Esophagus (tissue), 2 donors: ENCODE results near the gene GLIS2. TPM values are rescaled to one million over a fixed set of nuclear protein-coding genes. Genes with fewer than 3 reads are reported as not detected.
A peak's percentile ranks its signal among the peaks of the same experiment; 100 is the strongest.

Source experiments
- H3K27ac ChIP-seq, 2 donors: one replicate each; pipeline ENCODE4 v1.5.1; 2013; ENCODE audit warnings: low read depth in 2 of 2, mild to moderate bottlenecking in 2 of 2, inconsistent platforms in 1 of 2, low read length in 1 of 2, moderate library complexity in 1 of 2
- H3K27me3 ChIP-seq, 2 donors: one replicate each; pipeline ENCODE4 v1.6.1; 2013; ENCODE audit warnings: low read length in 2 of 2, control low read depth in 1 of 2, mild to moderate bottlenecking in 1 of 2; ENCODE audit not compliant: insufficient read depth in 2 of 2, control insufficient read depth in 1 of 2
- H3K36me3 ChIP-seq, 2 donors: one replicate each; pipeline ENCODE4 v1.6.1; 2013; ENCODE audit warnings: low read length in 1 of 2; ENCODE audit not compliant: control insufficient read depth in 2 of 2, insufficient read depth in 2 of 2
- H3K4me1 ChIP-seq, 2 donors: one replicate each; pipeline ENCODE4 v1.6.1; 2013; ENCODE audit warnings: low read length in 1 of 2; ENCODE audit not compliant: control insufficient read depth in 2 of 2, insufficient read depth in 2 of 2
- H3K4me3 ChIP-seq, 2 donors: one replicate each; pipeline ENCODE4 v1.5.1; 2013; ENCODE audit warnings: low read length in 2 of 2, mild to moderate bottlenecking in 2 of 2, low read depth in 1 of 2, moderate library complexity in 1 of 2
- H3K9me3 ChIP-seq, 2 donors: one replicate each; pipeline ENCODE4 v1.6.1; 2013; ENCODE audit warnings: mild to moderate bottlenecking in 2 of 2, low read depth in 1 of 2, low read length in 1 of 2, moderate library complexity in 1 of 2; ENCODE audit not compliant: control insufficient read depth in 2 of 2, insufficient read depth in 1 of 2
- WGBS, 2 donors: extraction: QIAGEN DNeasy Blood & Tissue Kit; methylation state at CpG; one replicate each; pipeline ENCODE4 v1.1.7; 2013; 5-methylcytosine and 5-hydroxymethylcytosine counted together
- polyA plus RNA-seq, 2 donors: library from polyadenylated mRNA; stranded (reverse); fragments of 200-250 nt; gene quantifications; one replicate each; pipeline ENCODE4 v1.2.3, GENCODE V29; 2013
- donor health status: healthy with polysubstance abuse.
- donor health status: Bipolar disorder and iron deficiency.

Gene GLIS2
- polyA plus RNA-seq, 2 donors = 1.2 to 1.6 TPM

DNA sequence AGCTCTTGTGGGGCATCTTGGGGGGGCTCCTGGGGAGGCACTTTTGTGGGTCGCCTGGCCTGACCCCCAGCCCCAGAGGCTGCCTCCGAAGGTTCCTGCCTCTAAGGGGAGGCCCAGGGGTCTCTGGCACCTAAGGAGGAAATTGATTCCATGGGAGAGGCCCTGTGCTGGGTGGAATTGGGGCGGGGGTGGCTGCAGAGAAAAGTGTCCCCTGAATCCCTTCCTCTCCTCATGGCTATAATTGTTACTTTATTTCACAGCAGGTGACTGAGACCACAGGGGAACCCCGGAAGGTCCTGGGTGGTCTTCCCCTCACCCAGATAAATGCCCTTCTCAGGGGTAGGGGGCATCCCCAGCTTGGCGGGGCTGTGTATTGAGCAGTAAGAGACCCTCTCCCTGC is 3.1 kb downstream of the GLIS2 start:
- Histone ChIP-seq H3K4me3 (no peak overlapping the region), H3K27ac (peak overlapping the region in 1 of 2 donors; percentile 43)
- WGBS, 2 donors = 73% methylated on average over 5 of the region's 5 CpGs

DNA sequence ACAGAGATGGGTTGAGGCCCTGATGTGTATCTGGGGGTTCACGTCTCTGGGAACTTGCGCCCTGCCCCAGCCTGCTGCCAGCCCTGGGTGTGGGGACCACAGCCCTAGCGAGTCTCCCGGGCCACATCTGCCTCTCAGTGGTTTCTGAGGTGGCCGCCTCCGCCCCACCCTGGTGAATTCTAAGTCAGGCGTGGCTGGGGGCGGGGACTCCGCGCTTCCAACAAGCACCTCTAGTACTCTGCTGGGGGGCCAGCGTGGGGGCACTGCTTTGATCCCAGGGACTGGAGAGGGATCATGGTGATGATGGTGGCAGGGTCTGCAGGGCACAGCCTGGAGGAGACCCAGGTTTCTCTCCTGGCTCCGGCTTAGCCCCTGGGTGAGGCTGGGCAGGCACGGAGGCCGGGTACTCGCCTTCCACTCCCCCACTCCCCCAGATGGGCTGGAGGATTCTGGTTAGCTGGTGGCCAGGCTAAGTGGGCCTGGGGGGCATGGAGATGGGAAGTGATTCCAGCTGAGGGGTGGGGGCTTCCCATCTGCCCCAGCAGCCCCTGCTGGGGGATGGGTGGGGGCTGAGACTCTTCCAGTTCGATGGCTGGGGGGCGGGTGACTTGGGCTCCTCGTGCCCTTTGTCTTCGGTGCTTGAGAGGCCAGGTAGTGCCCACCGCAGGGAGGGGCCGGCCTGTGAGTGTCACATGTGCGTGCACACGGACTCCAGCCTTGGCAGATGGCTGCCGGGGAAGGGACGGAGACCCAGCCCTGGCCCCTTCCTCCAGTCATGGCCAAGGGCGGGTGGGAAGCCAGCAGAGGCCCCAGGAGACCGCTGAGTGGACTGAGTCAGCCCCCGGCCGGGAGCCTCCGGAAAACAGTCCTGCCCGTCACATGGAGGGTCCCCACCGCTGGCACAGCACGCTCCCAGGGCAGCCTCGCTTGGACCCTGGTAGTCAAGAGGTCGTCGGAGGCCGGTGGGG is 3.9 kb downstream of the GLIS2 start:
- no peak overlapping the region for H3K4me3 ChIP-seq
- peaks cover 15 to 28% of the 10 kb centered on the region in 2 donors for H3K4me1 ChIP-seq
- peak overlapping the region; percentile 14 to 43 for H3K27ac ChIP-seq
- H3K27me3 ChIP-seq = peaks cover 0 to 2% of the 10 kb centered on the region in 2 donors
- 46 to 58% methylated on average over 33 to 37 of the region's 37 CpGs for WGBS, 2 donors
- no peaks in the 10 kb centered on the region for H3K9me3 ChIP-seq
- no peaks in the 10 kb centered on the region for H3K36me3 ChIP-seq

More for the DNA sequence above, 3.1 kb downstream of the GLIS2 start:
- peaks cover 15 to 27% of the 10 kb centered on the region in 2 donors for H3K4me1 ChIP-seq
- H3K9me3 ChIP-seq = no peaks in the 10 kb centered on the region
- H3K27me3 ChIP-seq = peaks cover 0 to 2% of the 10 kb centered on the region in 2 donors
- H3K36me3 ChIP-seq = no peaks in the 10 kb centered on the region

DNA sequence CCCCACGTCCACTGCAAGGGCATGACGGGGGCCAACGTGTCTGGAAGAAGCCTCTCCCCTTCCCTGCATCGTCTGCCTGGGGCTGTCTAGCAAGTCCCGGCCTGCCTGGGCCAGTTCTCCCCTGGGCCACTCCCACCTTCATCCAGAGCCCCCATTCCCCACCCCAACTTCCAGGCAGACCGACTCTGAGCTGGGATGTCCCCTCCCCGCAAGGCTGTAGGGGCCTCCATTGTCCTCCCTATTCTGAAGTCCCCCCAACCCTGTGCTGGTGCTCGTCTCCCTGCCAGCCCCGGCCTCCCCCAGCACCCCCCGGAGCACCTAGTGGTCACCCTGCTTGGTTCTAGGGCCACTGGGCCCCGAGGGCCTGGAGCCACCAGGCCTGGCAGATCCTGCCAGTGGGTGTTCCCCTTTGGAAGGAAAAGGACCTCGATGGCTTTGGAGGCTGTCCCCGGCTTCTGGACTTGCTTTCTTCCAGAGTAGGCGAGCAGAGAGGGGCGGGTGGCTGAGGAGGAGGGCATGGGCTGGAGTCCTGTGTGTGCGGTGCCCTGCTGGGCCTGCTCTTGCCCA is 4.8 kb downstream of the GLIS2 start:
- Histone ChIP-seq H3K36me3 (no peaks in the 10 kb centered on the region), H3K9me3 (no peaks in the 10 kb centered on the region), H3K4me1 (peaks cover 18 to 24% of the 10 kb centered on the region in 2 donors), H3K27me3 (peaks cover 0 to 2% of the 10 kb centered on the region in 2 donors), H3K27ac (peak overlapping the region in 1 of 2 donors; percentile 20), H3K4me3 (no peak overlapping the region)
- WGBS, 2 donors = 42 to 54% methylated on average over 15 to 16 of the region's 16 CpGs

DNA sequence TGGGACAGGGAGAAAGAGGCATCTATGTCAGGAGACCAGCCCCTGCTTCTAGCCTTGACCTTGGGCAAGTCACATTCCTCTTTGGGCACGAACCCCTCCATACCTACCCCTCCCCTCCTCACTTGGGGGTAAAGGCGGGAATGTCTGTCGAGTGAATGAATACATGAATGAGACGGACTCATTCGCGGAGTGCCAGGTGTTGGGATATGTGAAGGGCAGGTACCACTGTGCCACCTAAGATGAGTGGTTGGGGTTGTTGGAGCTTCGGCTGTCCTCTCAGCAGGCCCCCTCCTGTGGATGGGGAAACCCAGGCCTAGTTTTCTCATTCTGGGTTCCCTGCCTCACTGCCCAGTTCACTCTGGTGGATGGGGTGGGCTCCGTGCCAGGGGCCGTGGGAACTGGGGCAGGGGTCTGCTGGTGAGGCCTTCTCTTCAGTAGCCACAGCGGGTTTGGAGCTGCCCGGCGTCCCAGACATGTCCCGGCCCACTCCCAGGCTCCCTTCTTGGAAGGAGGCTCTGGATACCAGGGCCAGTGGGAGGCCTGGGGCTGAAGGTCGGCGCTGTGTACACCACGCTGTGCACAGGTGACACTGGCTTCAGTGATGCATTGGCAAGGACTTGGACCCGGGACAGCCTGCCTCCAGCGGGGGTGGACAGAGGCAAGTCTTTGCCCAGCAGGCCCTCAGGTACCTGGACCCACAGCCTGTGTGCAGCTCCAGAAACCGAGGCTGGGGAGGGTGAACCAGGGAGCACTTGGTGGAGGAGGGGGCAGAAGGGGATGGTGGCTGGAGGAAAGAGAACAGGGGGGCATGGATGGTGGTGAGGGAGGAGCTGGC is 5.6 kb downstream of the GLIS2 start:
- no peak overlapping the region for H3K4me3 ChIP-seq
- H3K36me3 ChIP-seq = no peaks in the 10 kb centered on the region
- peaks cover 18 to 24% of the 10 kb centered on the region in 2 donors for H3K4me1 ChIP-seq
- H3K27me3 ChIP-seq = no peaks in the 10 kb centered on the region
- no peak overlapping the region for H3K27ac ChIP-seq
- 78 to 84% methylated on average over 19 of the region's 19 CpGs for WGBS, 2 donors
- no peaks in the 10 kb centered on the region for H3K9me3 ChIP-seq

DNA sequence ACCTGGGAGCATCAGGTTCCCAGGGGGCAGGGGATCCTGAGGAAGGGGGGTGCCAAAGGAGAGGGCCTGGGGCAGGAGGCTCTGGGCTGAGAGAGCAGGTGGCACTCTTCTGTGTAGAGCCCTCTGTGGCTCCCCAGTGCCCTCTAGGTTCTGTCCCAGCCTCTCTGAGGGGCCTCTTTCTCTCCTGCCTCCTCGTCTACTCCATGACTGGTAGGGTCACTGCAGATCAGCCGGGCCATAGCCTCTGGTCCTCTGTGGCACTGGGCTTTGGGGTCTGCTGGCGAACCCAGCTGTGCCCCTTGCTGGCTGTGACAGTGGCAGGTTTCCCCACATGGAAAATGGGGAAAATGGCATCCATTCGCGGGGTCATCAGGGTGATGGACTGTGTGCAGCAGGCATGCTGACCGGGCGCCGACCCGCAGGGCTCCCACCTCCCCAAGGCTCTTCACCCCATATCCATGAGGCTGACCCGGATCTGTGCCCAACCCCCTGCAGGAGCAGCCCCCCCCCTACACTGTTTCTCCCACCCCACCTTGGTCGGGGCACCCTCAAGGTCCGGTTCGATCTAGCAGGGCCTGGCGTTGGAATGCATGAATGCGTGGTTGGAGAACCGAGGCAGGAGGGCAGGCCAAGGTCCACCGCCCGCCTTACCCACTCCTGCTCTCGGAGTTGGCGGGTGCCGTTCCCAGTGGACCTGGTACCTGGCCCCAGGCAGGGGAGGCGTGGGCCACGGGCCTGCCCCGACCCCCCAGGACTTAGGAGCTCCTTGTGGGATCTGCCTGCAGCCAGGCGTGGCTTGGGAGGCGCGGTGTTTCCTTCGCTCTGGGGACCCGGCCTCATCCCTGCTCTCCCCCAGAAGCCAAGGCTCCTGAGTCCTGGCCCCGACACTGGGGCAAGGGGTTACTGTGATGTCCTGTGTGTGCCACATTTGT is 6.5 kb downstream of the GLIS2 start:
- peak overlapping the region in 1 of 2 donors; percentile 32 for H3K27ac ChIP-seq
- 80 to 83% methylated on average over 30 of the region's 30 CpGs for WGBS, 2 donors

GRCh38 chr16:4323071-4323844 is 7.4 kb downstream of the GLIS2 start:
- H3K27ac ChIP-seq = peak overlapping the region; percentile 29 to 32
- H3K9me3 ChIP-seq = no peaks in the 10 kb centered on the region
- no peaks in the 10 kb centered on the region for H3K27me3 ChIP-seq
- no peaks in the 10 kb centered on the region for H3K36me3 ChIP-seq
- peaks cover 18 to 23% of the 10 kb centered on the region in 2 donors for H3K4me1 ChIP-seq
- no peak overlapping the region for H3K4me3 ChIP-seq
- WGBS, 2 donors = 40 to 46% methylated on average over 21 of the region's 21 CpGs

More for the DNA sequence above, 6.5 kb downstream of the GLIS2 start:
- H3K9me3 ChIP-seq = no peaks in the 10 kb centered on the region
- H3K27me3 ChIP-seq = no peaks in the 10 kb centered on the region
- H3K4me1 ChIP-seq = peaks cover 18 to 20% of the 10 kb centered on the region in 2 donors
- no peaks in the 10 kb centered on the region for H3K36me3 ChIP-seq
- H3K4me3 ChIP-seq = no peak overlapping the region

DNA sequence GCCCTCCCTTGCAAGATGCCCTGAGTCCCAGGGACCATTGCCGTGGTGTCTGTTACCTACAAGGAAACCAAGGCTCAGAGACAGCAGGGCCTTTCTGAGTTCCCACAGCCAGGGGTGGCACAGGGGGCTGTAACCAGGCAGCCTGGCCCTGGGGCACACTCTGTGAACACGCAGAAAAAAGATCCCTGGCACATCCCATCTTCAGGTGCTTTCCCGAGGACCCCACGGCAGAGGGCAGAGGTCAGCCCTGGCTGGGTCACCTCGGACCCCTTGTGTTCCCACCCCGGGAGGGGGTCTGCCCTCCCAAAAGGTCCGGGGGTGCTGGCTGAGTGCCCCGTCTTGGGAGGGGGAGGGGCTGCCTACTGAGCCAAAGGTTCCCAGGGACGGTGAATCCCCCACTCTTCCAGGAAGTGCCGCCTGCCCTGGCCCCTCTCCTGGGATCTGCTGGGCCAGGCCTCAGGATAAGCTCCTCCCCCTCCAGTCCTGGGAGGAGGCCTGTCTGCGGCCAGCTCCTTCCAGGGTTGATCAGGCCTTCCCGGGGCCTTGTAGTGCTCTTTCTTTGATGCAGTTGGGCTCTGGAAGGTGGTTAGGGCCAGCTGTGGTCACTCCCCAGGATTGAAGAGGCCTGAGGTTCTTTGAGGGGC is 8.1 kb downstream of the GLIS2 start:
- WGBS, 2 donors = 22 to 34% methylated on average over 12 of the region's 12 CpGs
- no peaks in the 10 kb centered on the region for H3K36me3 ChIP-seq
- no peaks in the 10 kb centered on the region for H3K27me3 ChIP-seq
- peak overlapping the region; percentile 6 to 33 for H3K27ac ChIP-seq
- H3K4me3 ChIP-seq = no peak overlapping the region
- H3K4me1 ChIP-seq = peaks cover 18 to 27% of the 10 kb centered on the region in 2 donors
- H3K9me3 ChIP-seq = no peaks in the 10 kb centered on the region
